ENCODE results near the gene LRP2. TPM values are rescaled to one million over a fixed set of nuclear protein-coding genes. Genes with fewer than 3 reads are reported as not detected.

The LRP2 gene
- total RNA-seq, 3 donors from 2014 or later = 0.03 TPM; not detected in 2

DNA sequence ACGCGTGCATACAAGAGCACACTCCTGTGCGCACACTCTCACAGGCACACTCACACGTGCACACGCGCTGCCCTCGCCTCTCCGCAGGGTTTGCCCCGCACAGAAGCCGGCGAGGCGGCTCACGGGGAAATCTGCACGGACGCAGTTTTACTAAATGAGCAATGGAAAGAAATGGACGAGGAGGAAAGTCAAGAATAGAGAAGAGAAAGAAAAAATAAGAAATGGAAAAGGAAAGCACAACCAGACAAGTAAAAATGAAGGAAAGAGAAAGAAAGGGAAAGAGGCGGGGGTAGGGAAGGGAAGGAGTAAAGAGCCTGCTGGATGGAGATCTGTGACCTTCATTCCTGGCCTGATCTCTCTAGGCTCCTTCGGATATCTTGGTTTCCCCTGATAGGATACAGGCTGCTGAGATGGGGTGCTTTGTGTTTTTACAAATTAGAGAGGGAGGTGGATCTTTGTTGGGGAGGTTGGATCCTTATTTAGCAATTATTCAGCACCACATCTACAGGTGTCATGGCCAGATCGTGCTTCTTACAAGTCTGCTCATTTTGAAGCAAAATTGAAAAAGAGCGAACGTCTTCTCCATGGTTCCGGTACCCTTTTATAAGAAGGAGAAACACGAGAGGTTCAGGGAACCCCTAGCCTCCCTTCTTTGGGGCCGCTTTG lies 693 bp upstream of the LRP2 start:
- H3K4me1 Mint-ChIP-seq (ENCODE audit: low read depth) = peaks cover 38% of the 10 kb centered on the region
- DNase-seq = no peak
- H3K27me3 Mint-ChIP-seq (ENCODE audit: low read depth) = peaks cover 39% of the 10 kb centered on the region
- H3K9me3 Mint-ChIP-seq = no peaks in the 10 kb centered on the region
- peak; percentile 3 to 4 for ATAC-seq
- H3K4me3 Mint-ChIP-seq = peak overlapping the region; percentile 85
- no peaks in the 10 kb centered on the region for H3K36me3 Mint-ChIP-seq (ENCODE audit: insufficient read depth)

DNA sequence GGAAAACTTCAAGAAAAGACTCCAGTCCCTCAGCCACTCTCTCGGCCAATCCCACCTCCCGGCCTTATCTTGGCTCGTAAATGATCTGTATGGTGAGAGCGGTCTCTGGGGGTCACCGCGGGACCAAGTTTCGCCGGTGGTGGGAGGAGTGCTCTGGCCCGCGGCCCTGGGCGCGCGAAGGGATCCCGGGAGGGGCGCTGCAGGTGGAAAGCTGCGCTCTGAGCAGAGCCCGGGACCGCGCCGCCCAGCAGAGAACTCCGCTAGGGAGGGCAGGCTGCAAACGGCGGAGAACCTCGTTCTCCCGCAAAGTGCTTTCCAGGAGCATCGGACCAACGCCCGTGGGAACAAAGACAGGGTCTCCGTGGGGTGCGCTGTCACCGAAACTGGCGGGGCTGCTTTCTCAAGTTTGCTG lies 622 bp downstream of the LRP2 start:
- Mint-ChIP-seq H3K9me3 (no peaks in the 10 kb centered on the region), H3K4me1 (ENCODE audit: low read depth) (peaks cover 38% of the 10 kb centered on the region), H3K36me3 (ENCODE audit: insufficient read depth) (no peaks in the 10 kb centered on the region), H3K4me3 (peak overlapping the region; percentile 29), H3K27me3 (ENCODE audit: low read depth) (peaks cover 43% of the 10 kb centered on the region)
- no peak for DNase-seq
- ATAC-seq = peak; percentile 24 to 29

DNA sequence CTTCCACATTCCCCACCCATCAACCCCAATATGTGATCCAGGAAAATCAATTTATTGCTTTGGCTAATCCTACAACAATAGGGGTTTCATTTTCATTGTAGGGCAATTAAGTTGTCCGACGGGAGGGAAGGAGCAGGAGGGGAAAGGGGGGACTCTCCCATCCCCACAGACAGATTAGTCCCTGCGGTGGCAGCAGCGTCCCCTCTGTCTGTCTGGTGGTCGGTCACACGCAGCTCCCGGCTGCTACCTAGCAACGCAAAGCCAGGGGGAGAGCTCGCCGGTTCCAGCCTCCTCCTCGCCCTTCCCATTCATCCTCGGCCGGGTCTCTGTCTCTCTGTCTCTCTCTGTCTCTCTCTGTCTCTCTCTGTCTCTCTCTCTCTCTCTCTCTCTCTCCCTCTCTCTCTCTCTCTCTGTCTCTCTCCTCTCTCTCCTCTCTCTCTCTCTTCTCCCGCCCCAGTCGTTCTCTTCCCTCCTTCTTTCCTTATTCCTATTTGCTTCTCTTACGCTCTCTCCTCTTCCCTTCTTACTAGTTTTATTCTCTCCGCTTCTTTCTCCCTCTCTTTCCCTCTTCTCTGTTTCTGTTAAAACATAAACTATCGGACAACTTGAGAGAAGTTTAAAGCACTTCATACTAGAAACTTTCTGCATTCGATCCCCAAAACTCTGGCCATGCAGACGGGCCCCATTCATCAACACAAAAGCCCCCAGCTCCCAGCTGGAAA lies 1.2 kb downstream of the LRP2 start:
- peaks cover 38% of the 10 kb centered on the region for H3K4me1 Mint-ChIP-seq (ENCODE audit: low read depth)
- ATAC-seq = no peak
- no peaks in the 10 kb centered on the region for H3K9me3 Mint-ChIP-seq
- peaks cover 48% of the 10 kb centered on the region for H3K27me3 Mint-ChIP-seq (ENCODE audit: low read depth)
- H3K4me3 Mint-ChIP-seq = peak overlapping the region; percentile 29
- DNase-seq = no peak
- no peaks in the 10 kb centered on the region for H3K36me3 Mint-ChIP-seq (ENCODE audit: insufficient read depth)

DNA sequence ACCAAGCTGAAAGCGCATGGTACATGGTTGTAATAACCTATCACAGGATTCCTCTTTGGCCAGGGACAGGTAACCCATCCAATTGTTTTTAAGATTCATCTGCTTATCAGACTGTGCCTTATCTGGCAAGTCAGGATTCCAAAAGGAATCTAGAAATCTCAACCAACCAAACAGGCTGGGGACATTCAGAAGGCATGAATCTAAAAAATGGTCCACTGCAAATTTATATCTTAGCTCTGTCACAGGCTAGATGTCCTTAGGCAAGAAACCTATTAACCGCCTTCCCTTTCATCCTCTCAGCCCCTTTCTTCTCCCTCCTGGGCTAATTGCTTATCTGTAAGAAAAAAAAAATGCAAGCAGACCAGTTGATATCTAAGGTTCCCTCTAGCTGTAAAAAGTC lies 4.3 kb downstream of the LRP2 start:
- H3K4me1 Mint-ChIP-seq (ENCODE audit: low read depth) = peaks cover 16% of the 10 kb centered on the region
- ATAC-seq (no peak), DNase-seq (no peak)
- H3K27me3 Mint-ChIP-seq (ENCODE audit: low read depth) = peaks cover 47% of the 10 kb centered on the region
- no peaks in the 10 kb centered on the region for H3K36me3 Mint-ChIP-seq (ENCODE audit: insufficient read depth)
- no peaks in the 10 kb centered on the region for H3K9me3 Mint-ChIP-seq
- no peak overlapping the region for H3K4me3 Mint-ChIP-seq

DNA sequence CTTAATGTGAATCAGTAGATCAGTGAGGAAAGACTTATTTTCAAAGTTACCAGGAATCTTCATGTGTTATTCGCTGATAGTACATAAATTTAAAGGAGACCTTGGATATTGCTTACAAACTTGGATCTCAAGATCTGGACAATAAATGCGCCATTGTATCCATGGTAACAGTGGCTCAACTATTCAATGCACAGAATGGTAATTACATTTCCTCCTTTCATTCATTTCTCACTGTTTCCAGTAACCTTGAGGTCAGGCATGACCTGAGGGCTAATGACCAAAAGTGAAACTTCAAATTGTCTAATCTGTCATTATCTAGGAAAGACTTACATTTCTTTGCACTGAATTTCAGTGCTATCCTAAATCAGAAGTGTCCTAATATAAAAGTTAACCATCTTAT lies 8.1 kb downstream of the LRP2 start:
- no peak overlapping the region for H3K4me3 Mint-ChIP-seq
- H3K9me3 Mint-ChIP-seq = no peaks in the 10 kb centered on the region
- H3K27me3 Mint-ChIP-seq (ENCODE audit: low read depth) = peaks cover 20% of the 10 kb centered on the region
- no peak for DNase-seq
- H3K4me1 Mint-ChIP-seq (ENCODE audit: low read depth) = no peaks in the 10 kb centered on the region
- ATAC-seq = no peak
- no peaks in the 10 kb centered on the region for H3K36me3 Mint-ChIP-seq (ENCODE audit: insufficient read depth)

DNA sequence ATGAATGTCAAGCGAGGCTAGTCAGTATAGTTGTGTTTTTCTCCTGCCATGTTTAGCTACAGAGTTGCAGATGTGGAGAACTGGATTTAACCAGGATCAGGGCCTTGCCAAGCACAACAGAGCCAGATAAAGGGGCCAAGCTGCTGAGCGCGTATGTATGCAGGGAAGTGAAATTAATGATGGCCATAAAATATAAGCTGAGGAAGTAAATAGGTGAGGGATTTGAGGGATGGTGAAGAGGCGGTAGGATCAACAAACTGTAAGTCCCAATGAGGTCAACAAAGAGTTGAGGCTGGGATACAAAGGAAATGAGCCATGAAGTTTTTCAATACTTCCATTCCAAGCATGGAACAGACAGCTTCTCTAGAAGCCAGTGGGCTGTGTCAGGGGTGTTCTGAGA lies 10.6 kb downstream of the LRP2 start:
- no peaks in the 10 kb centered on the region for H3K36me3 Mint-ChIP-seq (ENCODE audit: insufficient read depth)
- no peaks in the 10 kb centered on the region for H3K9me3 Mint-ChIP-seq
- H3K27me3 Mint-ChIP-seq (ENCODE audit: low read depth) = peaks cover 9% of the 10 kb centered on the region
- H3K4me3 Mint-ChIP-seq = no peak overlapping the region
- H3K4me1 Mint-ChIP-seq (ENCODE audit: low read depth) = no peaks in the 10 kb centered on the region
- no peak for DNase-seq
- ATAC-seq = no peak

DNA sequence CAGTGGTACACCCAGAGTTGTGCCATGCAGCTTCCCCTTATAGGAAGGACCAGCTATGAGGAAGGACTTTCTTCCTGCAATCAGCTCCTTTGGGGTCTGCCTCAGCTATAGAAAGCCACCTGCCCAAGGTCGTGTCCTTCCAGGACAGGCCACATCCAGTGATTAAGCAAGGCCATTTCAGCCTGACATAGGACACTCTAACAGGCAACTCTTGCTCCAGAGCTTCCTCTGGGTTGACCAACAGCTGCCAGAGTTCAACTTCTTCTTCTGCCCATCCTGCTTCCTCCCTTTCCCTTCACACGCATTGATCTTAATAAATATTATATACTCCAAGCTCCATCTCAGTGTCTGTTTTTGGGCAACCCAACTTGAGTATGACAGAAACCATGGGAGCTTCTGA lies 12.8 kb downstream of the LRP2 start:
- Mint-ChIP-seq H3K4me3 (no peak overlapping the region), H3K9me3 (no peaks in the 10 kb centered on the region), H3K27me3 (ENCODE audit: low read depth) (no peaks in the 10 kb centered on the region), H3K4me1 (ENCODE audit: low read depth) (no peaks in the 10 kb centered on the region), H3K36me3 (ENCODE audit: insufficient read depth) (no peaks in the 10 kb centered on the region)
- ATAC-seq = no peak
- no peak for DNase-seq

DNA sequence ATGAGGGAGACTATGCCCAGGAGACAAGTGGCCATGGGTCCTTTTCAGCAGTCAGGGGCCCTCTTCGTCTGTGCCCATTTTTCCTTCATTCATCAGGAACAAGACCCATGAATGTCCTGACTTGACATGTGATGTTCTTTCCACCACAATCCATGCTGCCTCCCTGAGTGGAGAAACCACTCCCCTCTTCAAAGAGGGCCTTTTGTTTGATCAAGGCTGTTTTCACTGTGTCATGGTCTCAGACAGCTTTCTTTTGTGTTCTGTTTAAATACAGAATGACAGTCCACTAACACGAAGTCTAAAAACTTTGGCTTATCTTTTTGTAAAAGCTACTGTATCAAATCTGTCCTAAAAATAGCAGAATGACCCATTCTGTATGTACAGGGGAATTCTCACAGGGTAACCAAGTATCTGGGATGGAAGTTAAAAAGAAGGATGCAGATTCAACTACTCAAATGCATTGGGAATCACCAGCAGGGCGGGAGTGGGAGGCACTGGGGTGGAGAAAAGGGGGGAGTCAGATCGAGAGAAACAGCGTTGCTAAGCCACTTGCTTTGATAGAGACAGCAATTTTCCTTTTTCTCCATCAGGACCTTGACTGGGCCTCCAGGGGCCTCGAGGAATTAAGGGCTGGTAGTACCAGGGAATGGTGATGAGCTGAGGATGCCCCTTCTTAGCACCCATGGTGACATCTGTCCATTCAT lies 13.9 kb downstream of the LRP2 start:
- Mint-ChIP-seq H3K9me3 (no peaks in the 10 kb centered on the region), H3K4me3 (no peak overlapping the region), H3K4me1 (ENCODE audit: low read depth) (no peaks in the 10 kb centered on the region), H3K27me3 (ENCODE audit: low read depth) (no peaks in the 10 kb centered on the region), H3K36me3 (ENCODE audit: insufficient read depth) (no peaks in the 10 kb centered on the region)
- no peak for DNase-seq
- no peak for ATAC-seq

DNA sequence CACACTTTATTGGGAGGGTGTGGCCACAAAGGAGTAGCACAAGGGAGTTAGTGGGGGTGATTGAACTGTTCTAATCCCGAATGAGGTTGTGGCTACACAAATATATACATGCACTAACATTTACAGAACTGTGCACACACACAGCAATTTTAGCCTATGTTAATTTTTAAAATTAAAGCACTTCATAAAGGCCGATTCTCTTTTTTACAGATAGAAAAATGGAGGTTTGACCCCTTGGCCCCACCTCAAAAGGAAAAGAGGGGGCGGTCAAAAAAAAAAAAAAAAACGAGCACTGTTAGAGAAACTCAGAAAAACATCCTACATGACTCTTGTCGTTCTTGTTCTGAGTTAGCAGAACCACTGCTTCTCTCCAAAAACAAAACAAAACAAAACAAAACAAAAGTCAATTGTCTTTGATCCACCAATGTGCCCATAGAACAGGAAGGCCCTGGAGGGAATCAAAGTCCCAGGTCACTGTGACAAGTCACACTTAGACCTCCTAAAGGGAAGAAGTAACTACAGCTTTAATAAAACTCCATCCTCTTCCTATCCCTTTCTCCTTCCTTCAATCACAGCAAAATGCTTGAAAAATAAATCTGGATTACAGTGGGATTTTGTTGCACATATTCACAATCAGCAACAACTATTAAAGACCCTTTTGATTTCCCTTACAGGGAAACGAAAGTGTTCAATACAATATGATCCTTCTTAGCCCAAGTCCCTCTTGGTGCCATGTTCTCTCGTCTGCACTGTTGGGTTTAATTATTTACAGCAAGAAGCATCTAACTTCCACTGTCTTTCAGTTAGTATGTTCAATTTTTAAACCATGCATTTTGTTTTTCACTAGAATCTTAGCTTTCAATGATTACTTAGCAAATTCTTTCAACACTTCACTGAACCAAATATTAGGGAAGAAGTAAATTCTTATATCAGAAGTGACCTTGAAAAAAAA lies 16.6 kb downstream of the LRP2 start:
- no peak for DNase-seq
- Mint-ChIP-seq H3K4me1 (ENCODE audit: low read depth) (no peaks in the 10 kb centered on the region), H3K27me3 (ENCODE audit: low read depth) (peaks cover 3% of the 10 kb centered on the region), H3K9me3 (no peaks in the 10 kb centered on the region), H3K4me3 (no peak overlapping the region), H3K36me3 (ENCODE audit: insufficient read depth) (no peaks in the 10 kb centered on the region)
- ATAC-seq = no peak

DNA sequence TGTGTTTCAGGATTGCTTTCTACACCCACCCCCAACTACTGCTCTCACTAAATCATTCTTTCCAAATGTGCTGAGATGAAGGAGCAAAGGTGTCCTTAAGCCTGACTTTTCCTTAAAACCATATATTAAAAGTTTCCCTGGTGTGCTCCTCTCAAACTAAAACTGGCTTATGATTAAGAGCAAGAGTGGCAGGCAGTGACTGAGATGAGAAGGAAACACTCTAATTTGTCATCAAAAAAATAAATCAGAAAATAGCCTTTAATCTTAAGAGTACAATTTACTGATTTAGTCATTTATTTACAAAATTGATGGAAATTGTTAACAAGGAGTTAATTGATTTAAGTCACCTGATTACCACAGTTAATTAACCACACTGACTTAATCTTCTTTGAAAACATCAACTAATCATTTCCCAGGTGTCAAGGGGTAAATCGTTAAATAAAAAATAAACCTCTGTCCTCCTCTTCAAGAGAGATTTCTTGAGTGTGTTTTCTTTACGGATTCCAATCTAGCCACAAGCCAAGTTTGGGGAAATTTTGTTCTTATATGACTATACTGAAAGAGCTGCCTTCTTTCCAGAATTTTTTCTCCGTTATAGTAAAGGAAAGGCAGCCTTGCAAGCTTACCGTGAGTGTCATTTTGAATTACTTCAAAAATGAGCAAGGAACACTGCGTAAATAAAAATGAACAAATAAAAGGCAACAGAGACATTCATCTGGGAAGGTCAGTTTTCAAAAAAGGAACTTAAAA lies 17.4 kb downstream of the LRP2 start:
- Mint-ChIP-seq H3K4me1 (ENCODE audit: low read depth) (no peaks in the 10 kb centered on the region), H3K4me3 (no peak overlapping the region), H3K9me3 (no peaks in the 10 kb centered on the region), H3K27me3 (ENCODE audit: low read depth) (peaks cover 7% of the 10 kb centered on the region), H3K36me3 (ENCODE audit: insufficient read depth) (no peaks in the 10 kb centered on the region)
- DNase-seq = no peak
- ATAC-seq = no peak

DNA sequence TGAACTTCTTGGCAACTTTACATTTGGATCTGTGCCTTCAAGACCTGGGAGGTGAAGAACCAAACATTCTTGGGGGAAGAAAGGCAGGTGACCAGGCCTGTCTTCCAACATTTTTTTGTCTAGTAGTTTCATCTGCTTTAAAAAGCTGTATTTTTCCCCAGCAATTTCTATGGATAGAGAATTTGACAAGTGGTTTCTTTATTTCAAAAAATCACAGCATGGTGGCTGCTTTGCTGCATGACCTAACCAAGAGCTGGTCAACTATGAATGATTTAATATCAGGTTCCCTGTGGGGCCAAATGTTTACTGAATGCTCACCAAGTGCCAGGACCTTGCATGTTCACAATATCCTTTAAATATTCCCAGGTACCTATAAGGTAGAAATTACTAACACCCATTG lies 19.1 kb downstream of the LRP2 start:
- H3K27me3 Mint-ChIP-seq (ENCODE audit: low read depth) = peaks cover 7% of the 10 kb centered on the region
- no peaks in the 10 kb centered on the region for H3K4me1 Mint-ChIP-seq (ENCODE audit: low read depth)
- ATAC-seq (no peak), DNase-seq (no peak)
- H3K9me3 Mint-ChIP-seq = no peaks in the 10 kb centered on the region
- no peak overlapping the region for H3K4me3 Mint-ChIP-seq
- H3K36me3 Mint-ChIP-seq (ENCODE audit: insufficient read depth) = no peaks in the 10 kb centered on the region

DNA sequence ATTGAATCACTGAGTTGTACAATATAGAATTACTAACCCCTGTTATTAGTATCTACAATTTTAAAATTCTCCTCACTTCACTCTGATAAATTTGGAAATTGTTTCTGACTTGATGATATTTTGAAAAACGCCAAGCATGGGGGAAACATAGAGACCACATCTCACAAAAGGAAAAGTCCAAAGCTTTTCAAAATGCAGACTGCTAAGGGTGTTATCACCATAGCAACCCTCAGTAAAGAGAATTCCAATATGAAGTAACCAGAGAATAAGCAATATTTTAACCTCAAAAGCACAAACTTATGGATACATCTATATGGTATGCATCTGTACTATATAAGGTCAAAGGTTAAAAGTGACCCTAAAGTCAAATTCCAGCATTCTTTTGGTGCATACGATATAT lies 22.7 kb downstream of the LRP2 start:
- ATAC-seq (no peak), DNase-seq (no peak)
- Mint-ChIP-seq H3K4me1 (ENCODE audit: low read depth) (no peaks in the 10 kb centered on the region), H3K27me3 (ENCODE audit: low read depth) (peaks cover 15% of the 10 kb centered on the region), H3K36me3 (ENCODE audit: insufficient read depth) (no peaks in the 10 kb centered on the region), H3K9me3 (no peaks in the 10 kb centered on the region), H3K4me3 (no peak overlapping the region)

DNA sequence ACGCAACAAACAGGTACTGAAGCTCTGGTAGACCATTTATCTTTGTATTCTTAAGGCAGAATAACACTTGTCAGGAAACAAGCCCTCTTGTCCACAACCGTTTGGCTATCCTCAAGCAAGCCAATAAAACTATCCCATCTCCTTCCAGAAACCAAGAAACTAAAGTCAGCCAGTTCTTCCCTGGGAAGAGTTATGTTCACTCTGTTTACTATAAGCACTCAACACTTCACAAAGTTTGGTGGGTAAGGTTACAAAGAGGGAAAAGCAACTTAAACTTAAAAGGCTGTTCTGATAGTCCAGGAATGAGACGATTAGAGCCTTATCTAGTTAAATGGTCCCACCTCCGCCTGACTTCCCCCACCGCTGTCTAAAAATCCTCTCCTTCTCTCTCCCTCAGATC lies 25.6 kb downstream of the LRP2 start:
- Mint-ChIP-seq H3K27me3 (ENCODE audit: low read depth) (peaks cover 18% of the 10 kb centered on the region), H3K4me3 (no peak overlapping the region), H3K9me3 (no peaks in the 10 kb centered on the region), H3K4me1 (ENCODE audit: low read depth) (no peaks in the 10 kb centered on the region), H3K36me3 (ENCODE audit: insufficient read depth) (no peaks in the 10 kb centered on the region)
- DNase-seq (no peak), ATAC-seq (no peak)
